Measurements from ENCODE around the gene NEDD4.
A peak's percentile ranks its signal among the peaks of the same experiment; 100 is the strongest.
"Not testable (repeated sequence)": the region's sequence is repeated elsewhere in the genome, so short reads cannot be mapped to it uniquely, and the experiment has no call there.

NEDD4 gene

GRCh38 chr15:55954862-55955605 lies 38.4 kb downstream of the NEDD4 start:
- no peak for DNase-seq (ENCODE audit: low read depth)

DNA sequence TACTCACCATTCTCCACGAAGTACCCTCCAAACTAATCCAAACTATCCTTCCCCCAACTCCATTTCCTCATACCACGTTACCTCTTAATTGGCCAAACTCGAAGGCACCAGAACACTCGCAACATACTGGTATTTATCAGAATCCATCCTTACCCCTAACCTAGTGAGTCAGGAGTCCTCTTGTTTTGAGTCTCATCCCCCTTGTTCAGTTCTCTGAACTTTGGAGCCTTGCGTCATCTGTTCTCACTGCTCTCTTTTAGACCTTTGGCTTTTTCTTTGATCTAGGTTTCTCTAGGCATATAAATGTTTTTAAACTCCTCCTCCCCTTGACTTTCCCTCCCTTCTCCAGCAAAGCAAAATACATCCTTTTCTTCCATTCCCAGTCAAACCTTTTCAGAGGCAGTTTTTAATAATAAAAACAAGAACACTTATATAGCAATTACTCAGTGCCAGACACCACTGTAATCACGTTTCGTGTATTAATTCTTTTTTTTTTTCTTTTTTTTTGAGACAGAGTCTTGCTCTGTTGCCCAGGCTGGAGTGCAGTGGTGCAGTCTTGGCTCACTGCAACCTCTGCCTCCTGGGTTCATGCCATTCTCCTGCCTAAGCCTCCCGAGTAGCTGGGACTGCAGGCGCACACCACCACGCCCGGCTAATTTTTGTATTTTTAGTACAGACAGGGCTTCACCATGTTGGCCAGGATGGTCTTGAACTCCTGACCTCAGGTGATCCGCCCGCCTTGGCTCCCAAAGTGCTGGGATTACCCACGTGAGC lies 40.7 kb downstream of the NEDD4 start:
- DNase-seq (ENCODE audit: low read depth): not testable (repeated sequence)

GRCh38 chr15:55944606-55945005 lies 48.8 kb downstream of the NEDD4 start:
- not testable (repeated sequence) for DNase-seq (ENCODE audit: low read depth)

DNA sequence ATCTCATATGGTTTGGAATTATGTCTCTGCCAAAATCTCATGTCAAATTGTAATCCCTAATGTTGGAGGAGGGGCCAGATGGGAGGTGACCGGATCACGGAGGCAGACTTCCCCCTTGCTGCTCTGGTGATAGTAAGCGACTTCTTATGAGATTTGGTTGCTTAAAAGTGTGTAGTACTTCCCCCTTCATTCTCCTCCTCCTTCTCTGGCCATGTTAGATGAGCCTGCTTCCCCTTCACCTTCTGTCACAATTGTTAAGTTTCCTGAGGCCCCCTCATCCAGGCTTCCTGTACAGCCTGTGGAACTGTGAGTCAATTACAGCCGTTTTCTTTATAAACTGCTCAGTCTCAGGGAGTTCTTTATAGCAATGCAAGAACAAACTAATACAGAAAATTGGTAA lies 51.1 kb downstream of the NEDD4 start:
- DNase-seq (ENCODE audit: low read depth): no peak

DNA sequence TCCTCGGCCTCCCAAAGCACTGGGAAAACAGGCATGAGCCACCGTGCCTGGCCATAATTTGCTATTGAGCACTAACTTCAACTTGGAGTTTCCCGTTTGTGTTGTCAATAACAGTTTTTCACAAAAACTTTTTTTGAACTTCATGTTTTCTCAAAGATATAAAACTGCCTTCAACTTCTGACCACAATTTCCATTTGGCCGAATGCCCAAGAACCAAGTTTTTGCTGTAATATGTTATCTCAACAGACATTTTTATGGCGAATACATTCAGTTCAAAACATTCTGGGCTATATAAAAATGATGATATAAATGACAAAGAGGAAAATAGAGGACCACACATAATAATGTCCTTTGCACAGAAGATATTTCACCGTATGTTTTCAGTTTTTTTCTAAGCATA lies 56.4 kb downstream of the NEDD4 start:
- peak; percentile 62 for DNase-seq (ENCODE audit: low read depth)

DNA sequence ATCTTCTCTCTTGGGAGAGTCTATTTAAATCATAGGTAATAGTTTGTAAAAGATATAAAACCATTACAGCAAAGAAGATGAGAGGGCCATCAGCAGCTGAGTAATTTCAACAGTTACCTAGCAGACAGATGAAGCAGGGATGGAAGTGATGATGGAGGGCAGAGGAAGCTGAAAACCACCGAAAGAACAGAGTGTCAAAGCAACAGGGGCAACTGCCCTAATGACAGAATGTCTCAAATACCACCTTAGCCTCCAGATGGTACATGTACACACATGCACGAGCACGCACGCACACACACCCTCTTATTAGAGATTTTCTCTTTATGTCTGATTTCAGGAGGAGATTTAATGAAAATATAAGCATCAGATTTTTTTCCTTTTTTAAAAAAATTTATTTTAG lies 64.5 kb downstream of the NEDD4 start:
- no peak for DNase-seq (ENCODE audit: low read depth)

DNA sequence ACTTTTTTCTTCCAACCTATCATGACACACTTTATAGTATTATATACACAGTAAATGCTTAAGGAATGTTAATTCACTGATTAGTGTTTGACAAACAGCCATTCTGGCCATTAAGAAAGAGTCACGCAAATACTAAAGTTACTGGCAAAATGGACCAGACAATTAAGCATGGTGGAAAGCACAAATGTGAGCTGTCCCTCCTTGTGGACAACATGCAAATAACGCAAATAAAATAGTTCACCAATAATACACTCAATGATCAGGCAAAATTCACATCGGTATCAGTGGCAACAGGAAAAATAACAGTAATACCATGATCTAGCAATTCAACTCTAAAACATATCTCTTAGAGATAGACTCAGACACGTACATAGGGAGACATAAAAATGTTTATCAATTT lies 71.7 kb downstream of the NEDD4 start:
- no peak for DNase-seq (ENCODE audit: low read depth)

GRCh38 chr15:55917881-55918296 lies 75.5 kb downstream of the NEDD4 start:
- peak; percentile 90 for DNase-seq (ENCODE audit: low read depth)

- DNase-seq (ENCODE audit: low read depth): peak; percentile 87
Measured at GRCh38 chr15:55916666-55917409, 76.6 kb downstream of the NEDD4 start.

- peak; percentile 68 for DNase-seq (ENCODE audit: low read depth)
Measured at GRCh38 chr15:55915876-55916567, 77.4 kb downstream of the NEDD4 start.

GRCh38 chr15:55915221-55915620 lies 78.2 kb downstream of the NEDD4 start:
- peak; percentile 20 for DNase-seq (ENCODE audit: low read depth)

- peak; percentile 33 for DNase-seq (ENCODE audit: low read depth)
Measured at GRCh38 chr15:55914446-55914845, 79.0 kb downstream of the NEDD4 start.

DNA sequence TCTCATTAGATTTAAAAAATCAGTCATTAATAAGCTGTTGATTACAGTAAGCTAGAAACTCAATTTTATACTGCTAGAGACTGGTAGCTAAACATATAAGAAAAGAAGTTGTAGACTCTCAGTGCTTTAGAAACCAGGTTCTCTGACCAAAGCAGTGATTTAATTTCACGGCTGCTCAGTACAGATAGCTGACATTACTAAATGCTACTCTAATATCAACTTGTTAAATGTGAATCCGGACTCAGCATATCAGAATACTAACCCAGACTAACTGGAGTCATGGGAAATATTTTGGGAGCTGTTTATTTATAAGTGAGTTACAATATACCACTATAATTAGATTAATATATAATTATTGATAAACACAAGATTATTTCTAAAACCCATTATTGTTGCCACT lies 80.4 kb downstream of the NEDD4 start:
- DNase-seq (ENCODE audit: low read depth): no peak

GRCh38 chr15:55909036-55909811 lies 84.2 kb downstream of the NEDD4 start:
- peak; percentile 89 for DNase-seq (ENCODE audit: low read depth)

DNA sequence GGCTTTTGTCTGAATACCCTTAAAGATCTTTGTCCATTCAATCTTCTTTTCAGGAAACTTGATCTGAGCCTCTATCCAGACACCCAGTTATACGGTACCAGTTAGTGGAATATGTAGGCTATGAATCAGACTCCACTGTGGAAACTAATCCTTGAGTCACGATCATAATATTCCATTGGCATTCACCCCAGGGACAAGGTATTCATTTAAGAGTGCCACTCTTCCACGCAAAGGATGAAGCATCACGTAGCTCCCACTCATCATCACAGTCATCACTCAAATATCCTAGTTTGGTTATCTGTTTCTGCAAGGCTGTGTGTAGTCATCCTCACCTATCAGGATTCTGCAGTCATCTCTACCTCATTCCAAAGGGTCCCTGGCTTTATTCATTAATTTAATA lies 85.6 kb downstream of the NEDD4 start:
- peak; percentile 99 for DNase-seq (ENCODE audit: low read depth)

DNA sequence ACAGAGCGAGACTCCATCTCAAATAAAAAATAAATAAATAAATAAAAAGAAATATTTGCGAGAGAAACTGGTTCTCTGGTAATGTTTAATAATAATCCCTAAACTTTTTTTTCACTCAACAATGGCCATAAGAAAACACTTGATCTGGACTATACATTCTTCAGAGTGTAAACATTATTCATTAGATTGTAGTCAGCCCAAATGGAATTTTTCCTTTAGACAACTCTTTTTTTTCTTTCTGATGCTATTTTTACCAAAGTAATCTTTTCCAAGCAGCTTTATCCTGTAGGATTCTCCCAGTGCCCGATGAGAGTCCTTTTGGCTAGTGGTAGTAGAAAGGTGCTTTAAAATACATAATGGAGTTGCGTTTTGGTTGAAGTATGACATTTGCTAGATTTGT lies 90.4 kb downstream of the NEDD4 start:
- peak; percentile 56 for DNase-seq (ENCODE audit: low read depth)

DNA sequence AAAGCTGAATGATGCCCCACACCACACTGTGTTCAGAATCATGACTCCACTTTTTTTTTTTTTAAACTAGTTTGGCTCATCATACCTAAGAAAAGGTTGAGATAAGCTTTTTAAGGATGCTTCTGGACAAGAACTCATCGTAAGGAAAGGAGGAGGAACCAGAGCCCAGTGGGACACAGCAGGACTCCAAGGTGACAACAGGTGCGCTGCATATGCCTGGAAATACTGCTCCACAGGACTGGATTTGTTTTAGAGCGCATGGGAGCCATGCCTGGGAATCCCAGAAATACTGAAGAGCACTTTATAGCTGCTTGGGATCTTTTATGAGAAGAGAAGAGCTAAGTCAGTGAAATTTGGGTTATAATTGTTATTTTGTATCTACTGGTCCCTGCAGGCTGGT lies 93.4 kb downstream of the NEDD4 start:
- no peak for DNase-seq (ENCODE audit: low read depth)

DNA sequence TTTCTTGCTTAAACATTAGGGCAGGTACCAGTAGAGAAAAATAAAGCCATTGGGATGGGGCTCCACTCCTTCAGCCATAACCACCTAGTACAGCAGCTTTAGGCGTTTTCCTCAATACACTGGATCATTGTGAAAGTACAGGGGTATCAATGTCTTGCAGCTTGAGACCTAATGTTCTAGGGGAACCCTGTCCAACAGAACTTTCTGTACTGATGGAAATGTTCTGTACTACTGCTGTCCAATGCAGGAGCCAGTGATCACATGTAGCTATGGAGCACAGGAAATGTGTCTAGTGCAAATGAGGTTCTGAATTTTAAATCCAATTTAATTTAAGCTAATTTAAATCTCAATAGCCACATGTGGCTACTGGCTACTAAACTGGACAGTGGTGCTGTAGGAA lies 93.9 kb downstream of the NEDD4 start:
- no peak for DNase-seq (ENCODE audit: low read depth)

DNA sequence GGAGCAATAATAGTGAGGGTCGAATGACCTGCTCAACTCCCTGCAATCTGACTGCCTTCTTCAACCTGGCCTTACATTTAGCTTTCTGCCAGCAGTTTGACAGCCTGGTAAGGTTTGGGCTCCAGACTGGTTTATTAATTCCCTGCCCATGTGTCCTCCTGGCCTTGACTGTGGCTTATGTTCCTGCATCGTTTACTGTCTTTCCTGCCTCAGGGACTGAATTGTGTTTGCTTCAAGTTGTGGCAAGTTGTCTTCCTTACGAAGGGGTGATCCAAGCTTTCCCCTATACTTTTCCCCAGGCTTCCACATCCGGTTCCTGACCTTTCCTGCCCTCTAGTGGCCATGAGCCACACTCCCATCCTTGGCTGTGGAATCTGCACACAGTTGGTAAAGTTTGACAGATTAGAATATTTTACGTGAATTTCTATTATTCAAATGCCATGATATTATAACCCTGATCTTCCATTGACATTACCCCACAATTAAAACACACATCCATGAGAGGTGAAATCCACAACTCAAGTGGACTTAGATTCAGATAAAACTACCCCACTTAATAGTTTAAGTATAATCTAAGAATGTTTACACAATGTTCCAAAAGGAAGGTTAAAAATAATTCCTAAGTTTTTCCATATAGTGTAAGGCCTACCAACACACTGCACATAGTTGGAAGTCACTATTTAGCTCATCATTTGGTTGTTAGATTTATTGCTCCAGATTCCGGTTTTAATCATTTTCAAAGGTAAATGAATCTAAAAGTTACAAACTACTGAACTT lies 95.7 kb downstream of the NEDD4 start:
- DNase-seq (ENCODE audit: low read depth): peak; percentile 68

DNA sequence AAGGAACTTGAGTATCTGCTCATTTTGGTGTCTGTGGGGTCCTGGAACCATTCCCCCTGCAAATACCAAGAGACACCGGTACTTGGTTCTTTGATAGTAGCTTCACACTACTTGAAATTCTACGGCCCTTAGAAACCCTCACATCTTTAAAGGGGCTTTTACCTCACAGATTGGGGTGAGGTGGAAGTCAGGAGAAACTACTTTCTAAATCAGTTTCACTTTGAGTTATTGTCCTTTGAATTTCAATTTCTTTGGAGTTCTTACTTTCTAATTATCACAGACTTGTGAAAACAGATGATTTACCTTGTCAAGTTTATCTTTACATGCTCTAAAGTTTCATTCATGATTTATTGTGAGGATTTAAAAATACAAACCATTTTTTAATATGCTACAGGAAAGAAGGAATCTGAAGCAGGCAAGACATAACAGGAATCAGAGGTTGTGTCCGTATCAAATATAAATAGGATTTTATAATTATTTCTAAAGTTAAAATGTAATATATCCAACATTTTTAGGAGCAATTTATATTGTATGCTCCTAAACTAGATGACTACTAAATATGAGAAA lies 98.9 kb downstream of the NEDD4 start:
- DNase-seq (ENCODE audit: low read depth): no peak

Measured in EH (cell line).